K562 (cell line): ENCODE results near the gene SDR9C7. TPM values are rescaled to one million over a fixed set of nuclear protein-coding genes. Genes with fewer than 3 reads are reported as not detected.

Experiments used
- ATAC-seq: fragments of 200-7000 bp; cut with Tn5 transposase; 3 replicates; pipeline ENCODE4 v1.9.1; 2020; ENCODE audit warnings: moderate library complexity
- BruUV-seq: library from RNA; stranded (reverse); fragments of 400-500 nt; replicated peaks from 2 replicates; lab custom pipeline; 2021; lab: Mats Ljungman, UMichigan
- CTCF ChIA-PET: fragments of 300-600 bp; formaldehyde crosslinking; extraction: SDS; loops from one replicate; lab custom pipeline; 2021; ENCODE audit warnings: low intra/inter-chr PET ratio; lab: Yijun Ruan, JAX
- POLR2A ChIA-PET: fragments of 300-600, 350-650 bp; sonication (Branson Sonifier 250); formaldehyde crosslinking; extraction: SDS; loops from one replicate; lab custom pipeline; 2021; ENCODE audit warnings: antibody characterized with exemption, inconsistent platforms; lab: Yijun Ruan, JAX
- DNase-seq, 4 experiments: peaks; one replicate each; pipeline versions ENCODE4 v3.0.0 to v3.0.0-alpha.2; 2011 to 2018; ENCODE audit warnings: low spot score in 3 of 4, mixed read lengths in 3 of 4; ENCODE audit errors: extremely low read depth in 1 of 4
- FAIRE-seq: peaks from 2 replicates; lab custom pipeline; 2011; peaks lifted over from hg19 to GRCh38; lab: Jason Lieb, UNC
- H2AFZ ChIP-seq: 2 replicates; pipeline ENCODE4 v1.6.0; 2011; ENCODE audit warnings: low read depth, low read length, control low read depth, inconsistent platforms
- H3K27ac ChIP-seq: fragments of 200-600 bp; 3 replicates; pipeline ENCODE4 v1.8.0; 2011; ENCODE audit warnings: low read depth, mild to moderate bottlenecking, control low read depth, inconsistent platforms, low read length, moderate library complexity, mixed read lengths; ENCODE audit errors: extremely low read depth
- H3K27me3 ChIP-seq, 2 experiments: fragments of 300-600 bp in 1 of 2; 2 replicates in 1 of 2; 3 replicates in 1 of 2; pipeline versions ENCODE4 v1.6.0 to v1.8.0; 2011; ENCODE audit warnings: inconsistent platforms in 2 of 2, low read length in 2 of 2, mild to moderate bottlenecking in 1 of 2, mixed read lengths in 1 of 2, moderate library complexity in 1 of 2; ENCODE audit not compliant: control insufficient read depth in 2 of 2, insufficient read depth in 2 of 2
- H3K36me3 ChIP-seq: fragments of 300-600 bp; 3 replicates; pipeline ENCODE4 v1.8.0; 2011; ENCODE audit warnings: mild to moderate bottlenecking, low read length, inconsistent platforms; ENCODE audit not compliant: control insufficient read depth, insufficient read depth
- H3K4me1 ChIP-seq, 2 experiments: fragments of 200-600 bp in 1 of 2; replicated peaks in 1 of 2; 2 replicates in 1 of 2; 3 replicates in 1 of 2; pipeline versions ENCODE4 v1.5.1 to v1.8.0; 2011; ENCODE audit warnings: inconsistent platforms in 2 of 2, low read length in 2 of 2, mild to moderate bottlenecking in 1 of 2, mixed read lengths in 1 of 2, moderate library complexity in 1 of 2; ENCODE audit not compliant: control insufficient read depth in 2 of 2, insufficient read depth in 2 of 2
- H3K4me2 ChIP-seq: 2 replicates; pipeline ENCODE4 v1.6.1; 2011; ENCODE audit warnings: low read length, control low read depth, inconsistent platforms, mixed read lengths; ENCODE audit not compliant: insufficient read depth
- H3K4me3 ChIP-seq: fragments of 200-600 bp; sonication (generic), shearing (Covaris generic); 2 replicates; pipeline ENCODE4 v1.5.1; 2016; ENCODE audit warnings: control low read depth, inconsistent platforms
- H3K79me2 ChIP-seq: fragments of 200-600 bp; 3 replicates; pipeline ENCODE4 v1.8.0; 2011; ENCODE audit warnings: low read length, inconsistent platforms; ENCODE audit not compliant: control insufficient read depth, insufficient read depth
- H3K9ac ChIP-seq, 2 experiments: 2 replicates each; pipeline versions ENCODE4 v1.6.0 to v1.6.1; 2011; ENCODE audit warnings: low read depth in 2 of 2, low read length in 2 of 2, control low read depth in 1 of 2, inconsistent platforms in 1 of 2, mild to moderate bottlenecking in 1 of 2, mixed read lengths in 1 of 2; ENCODE audit not compliant: insufficient read depth in 1 of 2
- H3K9me1 ChIP-seq: one replicate; pipeline ENCODE4 v1.6.0; 2011; ENCODE audit warnings: inconsistent platforms, mild to moderate bottlenecking, low read length, moderate library complexity; ENCODE audit not compliant: control insufficient read depth, insufficient read depth
- H3K9me3 ChIP-seq: replicated peaks from 2 replicates; pipeline ENCODE4 v1.5.1; 2011; ENCODE audit warnings: low read depth, low read length, inconsistent platforms; ENCODE audit not compliant: control insufficient read depth, insufficient read depth
- H4K20me1 ChIP-seq: replicated peaks from 2 replicates; pipeline ENCODE4 v1.6.1; 2011; ENCODE audit warnings: low read length, inconsistent platforms, mixed read lengths; ENCODE audit not compliant: control insufficient read depth, insufficient read depth
- ATF7 ChIP-seq: fragments of 450-650 bp; IDR thresholded peaks from 2 replicates; pipeline ENCODE4 v1.7.1; 2014; ENCODE audit warnings: mild to moderate bottlenecking, moderate library complexity
- BCOR ChIP-seq: fragments of 450-650 bp; IDR thresholded peaks from 2 replicates; pipeline ENCODE4 v1.6.1; 2016
- CREB3 ChIP-seq: fragments of 450-650 bp; conservative IDR thresholded peaks from 2 replicates; pipeline ENCODE4 v1.6.1; 2016; ENCODE audit warnings: missing genetic modification characterization, low read depth, mild to moderate bottlenecking, missing compliant biosample characterization, moderate library complexity
- CTBP1 ChIP-seq: fragments of 450-650 bp; IDR thresholded peaks from 2 replicates; pipeline ENCODE4 v1.6.1; 2016; ENCODE audit warnings: borderline replicate concordance
- CTCF ChIP-seq, 3 experiments: IDR thresholded peaks in 2 of 3; conservative IDR thresholded peaks in 1 of 3; 2 replicates each; pipeline ENCODE4 v1.5.1; 2011 to 2012; ENCODE audit warnings: low read length in 3 of 3, mild to moderate bottlenecking in 3 of 3, control low read depth in 2 of 3, improper control_type of control experiment in 1 of 3, inconsistent platforms in 1 of 3, low read depth in 1 of 3, mixed read lengths in 1 of 3, moderate library complexity in 1 of 3; ENCODE audit not compliant: insufficient read depth in 2 of 3
- GTF2F1 ChIP-seq: IDR thresholded peaks from 2 replicates; pipeline ENCODE4 v1.6.1; 2011; ENCODE audit warnings: low read depth, low read length, improper control_type of control experiment
- HCFC1 ChIP-seq: IDR thresholded peaks from 2 replicates; pipeline ENCODE4 v1.6.1; 2012; ENCODE audit warnings: low read depth, low read length, improper control_type of control experiment
- RAD21 ChIP-seq, 2 experiments: fragments of 250-450 bp in 1 of 2; fragments of 450-650 bp in 1 of 2; sonication (Bioruptor Pico) in 1 of 2; formaldehyde crosslinking in 1 of 2; IDR thresholded peaks in 1 of 2; conservative IDR thresholded peaks in 1 of 2; 2 replicates each; pipeline versions ENCODE4 v1.4.0 to v1.8.0; 2020 to 2022; ENCODE audit warnings: mild to moderate bottlenecking in 2 of 2, moderate library complexity in 1 of 2
- TEAD4 ChIP-seq, 2 experiments: sonication (generic) in 1 of 2; formaldehyde crosslinking in 1 of 2; IDR thresholded peaks; 2 replicates each; pipeline versions ENCODE4 v1.6.1 to v1.8.0; 2012 to 2022; ENCODE audit warnings: borderline replicate concordance in 1 of 2, inconsistent platforms in 1 of 2, low read length in 1 of 2, mild to moderate bottlenecking in 1 of 2, missing genetic modification reagents in 1 of 2
- TFE3 ChIP-seq: fragments of 450-650 bp; formaldehyde crosslinking; IDR thresholded peaks from 2 replicates; pipeline ENCODE4 v1.4.0; 2020; ENCODE audit warnings: mild to moderate bottlenecking, mixed read lengths
- ZNF586 ChIP-seq: fragments of 450-650 bp; formaldehyde crosslinking; conservative IDR thresholded peaks from 2 replicates; pipeline ENCODE4 v1.4.0; 2020; ENCODE audit warnings: mild to moderate bottlenecking, moderate library complexity
- ZSCAN29 ChIP-seq: fragments of 450-650 bp; IDR thresholded peaks from 2 replicates; pipeline ENCODE4 v1.6.1; 2017
- WGBS: fragments of 100-300 bp; shearing (Covaris generic); methylation state at CpG from one replicate; pipeline ENCODE4 v1.1.6; 2016; ENCODE audit warnings: low coverage, mixed read lengths; ENCODE audit not compliant: insufficient coverage; ENCODE audit errors: missing lambda C conversion rate; 5-methylcytosine and 5-hydroxymethylcytosine counted together
- in situ Hi-C: fragments of 300-500 bp; cut with MboI; formaldehyde crosslinking; loops from 4 replicates; pipeline ENCODE4 v1.15.0; 2018; ENCODE audit warnings: inconsistent platforms, mixed read lengths
- intact Hi-C: fragments of 100-400 bp; cut with micrococcal nuclease; formaldehyde crosslinking; loops from 2 replicates; pipeline ENCODE4 v1.14.2; 2022
- polyA plus RNA-seq, 8 experiments: library from polyadenylated mRNA; depleted of rRNA in 4 of 8; stranded (reverse) in 5 of 8; unstranded in 3 of 8; fragments of >200 nt; fragmentation: Nextera tagmentation in 2 of 8; fragmentation: Illumina TruSeq in 1 of 8; extraction: Ambion mirVana in 2 of 8; extraction: Trizol in 1 of 8; gene quantifications; 2 replicates each; pipeline versions ENCODE4 v1.2.1 to v1.2.3, GENCODE V29; 2011 to 2014; ENCODE audit warnings: inconsistent platforms in 1 of 8, missing spikeins in 1 of 8
- total RNA-seq, 7 experiments: library from RNA; depleted of rRNA in 6 of 7; stranded (reverse); fragments of >200 nt in 6 of 7; fragmentation: Illumina TruSeq in 2 of 7; extraction: Trizol in 2 of 7; gene quantifications; 2 replicates each; pipeline versions ENCODE4 v1.2.1 to v1.2.3, GENCODE V29; 2011 to 2021; ENCODE audit warnings: low replicate concordance in 1 of 7

SDR9C7 gene
- total and polyA plus RNA-seq, 9 of the 15 experiments (the other 6 are each of a cell fraction or from before 2014, with no cell fraction given): 0.04 to 0.59 (median 0.06) TPM; not detected in 6

- no peak for TF ChIP-seq ZSCAN29
- TF ChIP-seq ZNF586 (CRISPR knock-in tag): no peak
- no peak for TF ChIP-seq TFE3
Observed at GRCh38 chr12:56948457-56948777, 14.2 kb upstream of the SDR9C7 start (continued).

GRCh38 chr12:56947633-56948456 lies 13.6 kb upstream of the SDR9C7 start:
- H3K4me3 ChIP-seq: no peak overlapping the region
- in situ Hi-C loops: loop anchor here (5.0 kb wide), 1 partner anchor 39 kb away; no protein-coding TSS in a partner anchor
- no peaks in the 10 kb centered on the region; a peak in 4 of 5 replicates for H3K4me1 ChIP-seq
- ATAC-seq: peak; percentile 84
- FAIRE-seq: peak; percentile 35
- no TSS peak for BruUV-seq
- DNase-seq: peak in 2 of 4 experiments; percentile 27 to 50
- H3K27me3 ChIP-seq: no peaks in the 10 kb centered on the region
- H3K36me3 ChIP-seq: no peaks in the 10 kb centered on the region
- H3K4me2 ChIP-seq: no peak overlapping the region
- intact Hi-C loops: loop anchor here (1.0 to 5.0 kb wide), 3 partner anchors 39 to 106 kb away; no protein-coding TSS in a partner anchor
- 0 out of 2 replicates have a peak overlapping the region, but pooled peaks have one; percentile 23 for H2AFZ ChIP-seq
- ChIA-PET POLR2A (interaction anchor here (0.6 to 1.3 kb wide), 3 partner anchors 43 to 391 kb away, joined by 3 to 4 read pairs (median 3); no protein-coding TSS in a partner anchor), CTCF (interaction anchor here (0.9 to 1.1 kb wide), 2 partner anchors 53 to 61 kb away, joined by 5 read pairs; no protein-coding TSS in a partner anchor)
- H4K20me1 ChIP-seq: no peaks in the 10 kb centered on the region
- no peak overlapping the region; the same call in 2 of the 3 replicates for H3K27ac ChIP-seq
- no peaks in the 10 kb centered on the region for H3K79me2 ChIP-seq
- H3K9me3 ChIP-seq: no peaks in the 10 kb centered on the region; the same call in 1 of the 2 replicates
- H3K9me1 ChIP-seq: no peaks in the 10 kb centered on the region
- no peak overlapping the region; a peak in 1 of 4 replicates for H3K9ac ChIP-seq
- 29% methylated on average over 6 of the region's 6 CpGs for WGBS
- no peak for TF ChIP-seq GTF2F1
- TF ChIP-seq BCOR: no peak
- TF ChIP-seq TEAD4 (IDR thresholded peaks at IDR 0.05; ENCODE audit: low read length): no peak
- TF ChIP-seq TEAD4 (CRISPR knock-in tag; IDR thresholded peaks at IDR 0.05; ENCODE audit: borderline replicate concordance): no peak
- no peak for TF ChIP-seq CREB3 (tag)
- no peak for TF ChIP-seq HCFC1
- 0 out of 2 replicates have a peak, but pooled peaks have one; percentile 18 for TF ChIP-seq CTBP1
- peak; percentile 36 to 78; a peak in 3 of 4 replicates for TF ChIP-seq RAD21 (CRISPR knock-in tag; conservative IDR thresholded peaks at IDR 0.05 in 1 of 2, IDR thresholded peaks at IDR 0.05 in 1 of 2)
- no peak for TF ChIP-seq ATF7
- peak; percentile 26 to 56 (median 54); a peak in 5 of 6 replicates for TF ChIP-seq CTCF (IDR thresholded peaks at IDR 0.05 in 2 of 3, conservative IDR thresholded peaks at IDR 0.05 in 1 of 3; ENCODE audit: insufficient read depth in 2 of 3, low read depth in 1 of 3, low read length in 3 of 3)
